Measurements from ENCODE around the gene COA4. TPM values are rescaled to one million over a fixed set of nuclear protein-coding genes. Genes with fewer than 3 reads are reported as not detected.

Gene COA4
- total RNA-seq, 1 donor from 2014 or later, result 79.8 TPM

GRCh38 chr11:73866586-73866996 lies 10.1 kb downstream of the COA4 start:
- Mint-ChIP-seq H3K4me3 (no peak overlapping the region), H3K4me1 (no peaks in the 10 kb centered on the region), H3K27me3 (no peaks in the 10 kb centered on the region), H3K36me3 (ENCODE audit: low read depth) (peaks cover 53% of the 10 kb centered on the region), H3K27ac (no peak overlapping the region), H3K9me3 (no peaks in the 10 kb centered on the region)
- TF ChIP-seq CTCF (IDR thresholded peaks at IDR 0.05), result no peak
- CTCF ChIA-PET, result no interaction called here
- POLR2A ChIA-PET, result no interaction called here
- no peak for DNase-seq
- intact Hi-C loops (cut with micrococcal nuclease), result no loop called here
- no peak for ATAC-seq (ENCODE audit: low read depth)

GRCh38 chr11:73866095-73866579 lies 10.5 kb downstream of the COA4 start:
- DNase-seq, result no peak
- Mint-ChIP-seq H3K36me3 (ENCODE audit: low read depth) (peaks cover 50% of the 10 kb centered on the region), H3K27me3 (no peaks in the 10 kb centered on the region), H3K4me1 (no peaks in the 10 kb centered on the region), H3K27ac (no peak overlapping the region), H3K9me3 (no peaks in the 10 kb centered on the region), H3K4me3 (no peak overlapping the region)
- POLR2A ChIA-PET, result interaction anchor here (0.7 kb wide), 1 partner anchor 16 kb away, joined by 4 read pairs; no protein-coding TSS in a partner anchor
- intact Hi-C loops (cut with micrococcal nuclease), result no loop called here
- CTCF ChIA-PET, result no interaction called here
- ATAC-seq (ENCODE audit: low read depth), result no peak
- no peak for TF ChIP-seq CTCF (IDR thresholded peaks at IDR 0.05)

- no peak for DNase-seq
- CTCF ChIA-PET, result no interaction called here
- no peaks in the 10 kb centered on the region for H3K9me3 Mint-ChIP-seq
- ATAC-seq (ENCODE audit: low read depth), result no peak
- H3K4me3 Mint-ChIP-seq, result no peak overlapping the region
- POLR2A ChIA-PET, result no interaction called here
- H3K27ac Mint-ChIP-seq, result no peak overlapping the region
- peaks cover 54% of the 10 kb centered on the region for H3K36me3 Mint-ChIP-seq (ENCODE audit: low read depth)
- no peak for TF ChIP-seq CTCF (IDR thresholded peaks at IDR 0.05)
- H3K4me1 Mint-ChIP-seq, result no peaks in the 10 kb centered on the region
- intact Hi-C loops (cut with micrococcal nuclease), result no loop called here
- H3K27me3 Mint-ChIP-seq, result no peaks in the 10 kb centered on the region
Observed at GRCh38 chr11:73862986-73863385, 13.7 kb downstream of the COA4 start.

GRCh38 chr11:73860202-73860601 lies 16.4 kb downstream of the COA4 start:
- no peak for TF ChIP-seq CTCF (IDR thresholded peaks at IDR 0.05)
- H3K4me3 Mint-ChIP-seq, result no peak overlapping the region
- H3K36me3 Mint-ChIP-seq (ENCODE audit: low read depth), result peaks cover 52% of the 10 kb centered on the region
- no peak for ATAC-seq (ENCODE audit: low read depth)
- no peaks in the 10 kb centered on the region for H3K27me3 Mint-ChIP-seq
- no peaks in the 10 kb centered on the region for H3K9me3 Mint-ChIP-seq
- CTCF ChIA-PET, result no interaction called here
- no peaks in the 10 kb centered on the region for H3K4me1 Mint-ChIP-seq
- intact Hi-C loops (cut with micrococcal nuclease), result no loop called here
- no peak for DNase-seq
- POLR2A ChIA-PET, result no interaction called here
- H3K27ac Mint-ChIP-seq, result no peak overlapping the region

GRCh38 chr11:73859671-73860070 lies 17.0 kb downstream of the COA4 start:
- H3K27me3 Mint-ChIP-seq, result no peaks in the 10 kb centered on the region
- no peaks in the 10 kb centered on the region for H3K9me3 Mint-ChIP-seq
- ChIA-PET POLR2A (no interaction called here), CTCF (interaction anchor here (0.7 kb wide), 1 partner anchor 18 kb away, joined by 5 read pairs; no protein-coding TSS in a partner anchor)
- no peak overlapping the region for H3K27ac Mint-ChIP-seq
- no peak overlapping the region for H3K4me3 Mint-ChIP-seq
- peaks cover 51% of the 10 kb centered on the region for H3K36me3 Mint-ChIP-seq (ENCODE audit: low read depth)
- intact Hi-C loops (cut with micrococcal nuclease), result no loop called here
- DNase-seq (no peak), ATAC-seq (ENCODE audit: low read depth) (no peak)
- H3K4me1 Mint-ChIP-seq, result no peaks in the 10 kb centered on the region
- no peak for TF ChIP-seq CTCF (IDR thresholded peaks at IDR 0.05)

Data from activated B cell treated with CpG ODN at 0.5 μM for 24 hours (primary cell).